Right lobe of liver (tissue), 6 donors: ENCODE results near the gene LRRN2. TPM values are rescaled to one million over a fixed set of nuclear protein-coding genes. Genes with fewer than 3 reads are reported as not detected.

Experiments used
- ATAC-seq, 4 donors: fragments of 200-7000 bp; cut with Tn5 transposase; one replicate each; pipeline ENCODE4 v1.9.1; 2020; ENCODE audit warnings: mild to moderate bottlenecking in 4 of 4, moderate library complexity in 4 of 4
- DNase-seq, 3 donors: peaks; one replicate each; pipeline ENCODE4 v3.0.0-alpha.2; 2020
- H3K27ac ChIP-seq, 3 donors: fragments of 200-600 bp; one replicate each; pipeline ENCODE4 v1.8.0; 2022
- H3K27me3 ChIP-seq, 2 donors: fragments of 200-600 bp; one replicate each; pipeline ENCODE4 v1.8.0; 2022
- H3K36me3 ChIP-seq, 4 donors: fragments of 200-600 bp; sonication (generic) in 1 of 4; one replicate each; pipeline versions ENCODE4 v1.5.1 to v1.8.0; 2017 to 2022; ENCODE audit warnings: control low read depth in 1 of 4
- H3K4me1 ChIP-seq, 4 donors: fragments of 200-600 bp; sonication (generic) in 1 of 4; one replicate each; pipeline versions ENCODE4 v1.5.1 to v1.8.0; 2017 to 2022; ENCODE audit warnings: control low read depth in 1 of 4
- H3K4me3 ChIP-seq, 3 donors: fragments of 200-600 bp; one replicate each; pipeline ENCODE4 v1.8.0; 2022
- H3K9me3 ChIP-seq, 4 donors: fragments of 200-600 bp; sonication (generic) in 1 of 4; one replicate each; pipeline versions ENCODE4 v1.5.1 to v1.8.0; 2017 to 2022; ENCODE audit warnings: control low read depth in 1 of 4
- POLR2A ChIP-seq: fragments of 450-650 bp; IDR thresholded peaks from one replicate; pipeline ENCODE4 v1.6.1; 2017; ENCODE audit warnings: antibody characterized with exemption, mild to moderate bottlenecking
- WGBS: methylation state at CpG from one replicate; pipeline ENCODE4 v1.1.6; 2018; ENCODE audit warnings: low coverage, low lambda C conversion rate; ENCODE audit not compliant: insufficient coverage; ENCODE audit errors: missing lambda C conversion rate; 5-methylcytosine and 5-hydroxymethylcytosine counted together
- intact Hi-C, 2 donors: fragments of 100-400 bp; cut with DNase I; formaldehyde crosslinking; loops; one replicate each; pipeline versions ENCODE4 v1.11.2 to v1.14.1; 2022
- total RNA-seq, 6 experiments: library from RNA; depleted of rRNA in 2 of 6; stranded (reverse); fragments of >200 nt in 2 of 6; fragmentation: NEBNext Ultra II Directional in 3 of 6; extraction: Animal tissue kit (Norgen Biotek cat#: 25700) in 3 of 6; gene quantifications; one replicate each; pipeline versions ENCODE4 v1.1.0 to v1.2.4, GENCODE V29; 2016 to 2023
- TF ChIP-seq, protein P1 (sequence below), 4 donors: fragments of 200-600 bp in 3 of 4; fragments of 450-650 bp in 1 of 4; IDR thresholded peaks; one replicate each; pipeline versions ENCODE4 v1.5.1 to v1.8.0; 2016 to 2022; ENCODE audit warnings: antibody characterized with exemption in 4 of 4, mild to moderate bottlenecking in 2 of 4
- donor health status: DM: no; HTN: yes; CAD: no.
- donor health status: DM: no; HTN: no; CAD: no.
- donor health status: DM: no; HTN: no; CAD: no.
- donor health status: DM: no; HTN: yes; CAD: no.
- donor health status: DM: no; HTN: yes; CAD: no.

The LRRN2 gene
- total RNA-seq, 6 experiments from 2014 or later = 0.07 to 0.78 (median 0.25) TPM

DNA sequence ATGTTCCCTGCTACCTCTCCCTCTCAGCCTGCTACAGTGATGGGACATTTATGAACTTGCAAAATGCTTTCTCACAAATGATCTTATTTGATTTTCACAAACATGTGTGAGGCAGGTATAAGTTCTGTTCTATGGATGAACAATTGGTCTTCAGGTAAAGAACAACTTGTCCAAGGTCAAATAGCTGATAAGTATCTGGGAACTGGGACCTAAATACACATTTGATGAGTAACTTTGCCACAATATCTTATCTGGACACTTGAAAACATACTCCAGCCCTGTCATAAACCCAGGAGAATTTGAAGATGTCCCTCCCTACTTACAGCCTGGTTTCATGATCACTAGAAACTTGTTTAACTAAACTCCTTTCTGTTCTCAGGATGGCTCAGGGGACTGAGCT is 23.0 kb downstream of the LRRN2 start:
- no peak for DNase-seq
- intact Hi-C loops = no loop called here
- TF ChIP-seq POLR2A = no peak
- TF ChIP-seq, protein P1, sequence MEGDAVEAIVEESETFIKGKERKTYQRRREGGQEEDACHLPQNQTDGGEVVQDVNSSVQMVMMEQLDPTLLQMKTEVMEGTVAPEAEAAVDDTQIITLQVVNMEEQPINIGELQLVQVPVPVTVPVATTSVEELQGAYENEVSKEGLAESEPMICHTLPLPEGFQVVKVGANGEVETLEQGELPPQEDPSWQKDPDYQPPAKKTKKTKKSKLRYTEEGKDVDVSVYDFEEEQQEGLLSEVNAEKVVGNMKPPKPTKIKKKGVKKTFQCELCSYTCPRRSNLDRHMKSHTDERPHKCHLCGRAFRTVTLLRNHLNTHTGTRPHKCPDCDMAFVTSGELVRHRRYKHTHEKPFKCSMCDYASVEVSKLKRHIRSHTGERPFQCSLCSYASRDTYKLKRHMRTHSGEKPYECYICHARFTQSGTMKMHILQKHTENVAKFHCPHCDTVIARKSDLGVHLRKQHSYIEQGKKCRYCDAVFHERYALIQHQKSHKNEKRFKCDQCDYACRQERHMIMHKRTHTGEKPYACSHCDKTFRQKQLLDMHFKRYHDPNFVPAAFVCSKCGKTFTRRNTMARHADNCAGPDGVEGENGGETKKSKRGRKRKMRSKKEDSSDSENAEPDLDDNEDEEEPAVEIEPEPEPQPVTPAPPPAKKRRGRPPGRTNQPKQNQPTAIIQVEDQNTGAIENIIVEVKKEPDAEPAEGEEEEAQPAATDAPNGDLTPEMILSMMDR (IDR thresholded peaks at IDR 0.05) = no peak
- no peak for ATAC-seq
- no peak overlapping the region for H3K4me3 ChIP-seq
- no peaks in the 10 kb centered on the region for H3K27me3 ChIP-seq
- H3K36me3 ChIP-seq = no peaks in the 10 kb centered on the region
- no peak overlapping the region for H3K27ac ChIP-seq
- H3K9me3 ChIP-seq = no peaks in the 10 kb centered on the region
- H3K4me1 ChIP-seq = no peaks in the 10 kb centered on the region

DNA sequence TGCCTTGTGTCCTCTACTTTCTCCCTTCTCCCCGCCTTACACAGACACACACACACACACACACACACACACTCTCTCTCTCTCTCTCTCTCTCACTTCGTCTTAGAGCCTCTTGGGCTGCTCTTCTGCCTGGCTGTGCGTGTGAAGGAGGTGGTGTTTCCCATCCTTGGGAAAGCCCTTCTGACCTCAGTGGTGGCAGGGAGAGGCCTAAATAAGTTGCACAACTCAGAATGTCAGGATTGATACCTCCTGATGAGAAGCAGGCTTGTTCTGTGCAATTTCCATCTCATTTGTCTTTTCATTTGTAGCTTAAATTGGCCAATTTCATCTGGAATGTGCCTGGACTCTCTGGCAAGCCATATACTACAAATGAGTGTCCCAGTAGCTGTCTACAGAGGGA is 25.0 kb downstream of the LRRN2 start:
- DNase-seq = no peak

GRCh38 chr1:204659056-204659455 is 26.5 kb downstream of the LRRN2 start:
- no peak for ATAC-seq
- no peak overlapping the region for H3K4me3 ChIP-seq
- no peaks in the 10 kb centered on the region for H3K27me3 ChIP-seq
- H3K27ac ChIP-seq = no peak overlapping the region
- TF ChIP-seq, protein P1 (IDR thresholded peaks at IDR 0.05) = no peak
- TF ChIP-seq POLR2A = no peak
- H3K36me3 ChIP-seq = no peaks in the 10 kb centered on the region
- intact Hi-C loops = no loop called here
- WGBS = 29% methylated on average over 1 of the region's 3 CpGs
- H3K9me3 ChIP-seq = no peaks in the 10 kb centered on the region
- no peak for DNase-seq
- H3K4me1 ChIP-seq = no peaks in the 10 kb centered on the region

More for the DNA sequence above, 25.0 kb downstream of the LRRN2 start:
- Histone ChIP-seq H3K4me1 (no peaks in the 10 kb centered on the region), H3K36me3 (no peaks in the 10 kb centered on the region), H3K9me3 (no peaks in the 10 kb centered on the region), H3K27ac (no peak overlapping the region), H3K27me3 (no peaks in the 10 kb centered on the region), H3K4me3 (no peak overlapping the region)
- no peak for ATAC-seq
- TF ChIP-seq POLR2A = no peak
- TF ChIP-seq, protein P1 (IDR thresholded peaks at IDR 0.05) = no peak
- WGBS = no CpG with 5 or more reads among the region's 3 CpGs
- intact Hi-C loops = no loop called here

DNA sequence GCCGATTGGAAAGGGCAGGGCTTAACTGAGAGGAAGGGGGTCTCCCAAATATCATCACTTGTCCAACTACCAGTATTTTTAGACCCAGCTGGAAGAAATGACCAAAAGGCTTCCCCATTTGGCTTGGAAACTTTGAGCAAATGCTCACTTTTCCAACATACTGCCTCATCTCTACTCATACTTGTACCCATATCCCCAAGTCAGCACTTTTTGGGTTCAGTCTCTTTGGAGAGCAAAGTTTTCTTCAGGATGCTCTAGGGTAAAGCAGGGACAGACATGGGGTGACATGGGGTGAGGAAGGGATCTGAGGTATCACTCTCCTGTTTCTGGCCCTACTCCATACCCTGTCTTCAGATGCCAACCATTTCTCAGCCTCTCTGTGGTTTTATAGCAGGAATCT is 27.2 kb downstream of the LRRN2 start:
- H3K27me3 ChIP-seq = no peaks in the 10 kb centered on the region
- H3K36me3 ChIP-seq = no peaks in the 10 kb centered on the region
- no peaks in the 10 kb centered on the region for H3K9me3 ChIP-seq
- no peak for TF ChIP-seq POLR2A
- TF ChIP-seq, protein P1 (IDR thresholded peaks at IDR 0.05) = no peak
- no peak overlapping the region for H3K4me3 ChIP-seq
- intact Hi-C loops = no loop called here
- H3K27ac ChIP-seq = no peak overlapping the region
- no peak for ATAC-seq
- DNase-seq = no peak
- H3K4me1 ChIP-seq = no peaks in the 10 kb centered on the region
- WGBS = no CpG with 5 or more reads among the region's 1 CpG
